ENCODE results near the gene PPM1N.

- TF ChIP-seq ZFP3 (CRISPR knock-in tag; IDR thresholded peaks at IDR 0.05) (no peak; the same call in 1 of the 2 replicates), ZC3H10 (CRISPR knock-in tag; IDR thresholded peaks at IDR 0.05) (peak; percentile 77)
These were observed 28.9 kb upstream of the PPM1N start for GRCh38 chr19:45469132-45469944.

Data from SK-N-SH treated with all-trans-retinoic acid at 6 μM for 48 hours (cell line).